GM23338 (cell line): ENCODE measurements around the gene TRIM58. TPM values are rescaled to one million over a fixed set of nuclear protein-coding genes. Genes with fewer than 3 reads are reported as not detected.

Source experiments
- ATAC-seq: fragments of 200-7000 bp; cut with Tn5 transposase; 3 replicates; pipeline ENCODE4 v1.9.1; 2020
- DNase-seq: peaks from one replicate; pipeline ENCODE4 v3.0.0-alpha.2; 2015; ENCODE audit warnings: low spot score
- H2AFZ ChIP-seq: fragments of 200-600 bp; sonication (generic); 2 replicates; pipeline ENCODE4 v1.8.0; 2016; ENCODE audit warnings: antibody characterized with exemption, mild to moderate bottlenecking, moderate library complexity
- H3F3A ChIP-seq: fragments of 200-600 bp; sonication (generic); replicated peaks from 2 replicates; pipeline ENCODE4 v1.8.0; 2017; ENCODE audit warnings: antibody characterized with exemption, mixed run types, low read depth
- H3K27ac ChIP-seq: fragments of 200-600 bp; sonication (generic); 2 replicates; pipeline ENCODE4 v1.6.1; 2016; ENCODE audit warnings: low read depth
- H3K27me3 ChIP-seq: fragments of 200-600 bp; sonication (generic); 2 replicates; pipeline ENCODE4 v1.8.0; 2016; ENCODE audit warnings: mild to moderate bottlenecking, mixed run types, moderate library complexity; ENCODE audit not compliant: insufficient read depth
- H3K36me3 ChIP-seq: fragments of 200-600 bp; sonication (generic); 2 replicates; pipeline ENCODE4 v1.8.0; 2016; ENCODE audit warnings: mild to moderate bottlenecking; ENCODE audit not compliant: insufficient read depth
- H3K4me1 ChIP-seq: fragments of 200-600 bp; sonication (generic); 2 replicates; pipeline ENCODE4 v1.8.0; 2016; ENCODE audit warnings: mild to moderate bottlenecking, moderate library complexity; ENCODE audit not compliant: insufficient read depth
- H3K4me2 ChIP-seq: fragments of 200-600 bp; sonication (generic); 2 replicates; pipeline ENCODE4 v1.7.1; 2017; ENCODE audit warnings: mixed run types
- H3K4me3 ChIP-seq: fragments of 200-600 bp; sonication (generic); 2 replicates; pipeline ENCODE4 v1.6.1; 2016; ENCODE audit warnings: mixed run types
- H3K79me2 ChIP-seq: fragments of 200-600 bp; sonication (generic); replicated peaks from 2 replicates; pipeline ENCODE4 v1.8.0; 2017; ENCODE audit warnings: mild to moderate bottlenecking; ENCODE audit not compliant: insufficient read depth
- H3K9me2 ChIP-seq: fragments of 200-600 bp; sonication (generic); 2 replicates; pipeline ENCODE4 v1.8.0; 2017; ENCODE audit not compliant: insufficient read depth
- H4K20me1 ChIP-seq: fragments of 200-600 bp; sonication (generic); replicated peaks from 2 replicates; pipeline ENCODE4 v1.8.0; 2017; ENCODE audit warnings: mild to moderate bottlenecking; ENCODE audit not compliant: insufficient read depth
- H3K27ac Mint-ChIP-seq: 2 replicates; pipeline ENCODE4 v1.8.0; 2020; ENCODE audit warnings: inconsistent platforms, mild to moderate bottlenecking, moderate library complexity, mixed read lengths
- H3K27me3 Mint-ChIP-seq: 3 replicates; pipeline ENCODE4 v1.8.0; 2022; ENCODE audit warnings: low read depth, mild to moderate bottlenecking, moderate library complexity, mixed read lengths, inconsistent platforms; ENCODE audit not compliant: insufficient read depth, poor library complexity
- H3K36me3 Mint-ChIP-seq: 3 replicates; pipeline ENCODE4 v1.8.0; 2021; ENCODE audit warnings: low read depth, mild to moderate bottlenecking, inconsistent platforms, moderate library complexity, mixed read lengths
- H3K4me1 Mint-ChIP-seq: 3 replicates; pipeline ENCODE4 v1.8.0; 2020; ENCODE audit warnings: mild to moderate bottlenecking, inconsistent platforms, mixed read lengths
- H3K4me3 Mint-ChIP-seq: 3 replicates; pipeline ENCODE4 v1.8.0; 2021; ENCODE audit warnings: moderate library complexity, mild to moderate bottlenecking, inconsistent platforms, mixed read lengths
- H3K9me3 Mint-ChIP-seq: 3 replicates; pipeline ENCODE4 v1.8.0; 2020; ENCODE audit warnings: moderate library complexity, mild to moderate bottlenecking, inconsistent platforms, mixed read lengths
- CREB1 ChIP-seq: fragments of 250-450 bp; sonication (Bioruptor Pico); IDR thresholded peaks from 2 replicates; pipeline ENCODE4 v1.5.0; 2020; ENCODE audit warnings: low read depth, mild to moderate bottlenecking, moderate library complexity
- CTCF ChIP-seq, 2 experiments: fragments of 200-600 bp in 1 of 2; sonication (generic) in 1 of 2; conservative IDR thresholded peaks; 2 replicates each; pipeline versions ENCODE4 v1.5.1 to v1.6.1; 2016 to 2017; ENCODE audit warnings: antibody characterized with exemption in 2 of 2, low read depth in 2 of 2, mild to moderate bottlenecking in 2 of 2, moderate library complexity in 1 of 2
- ETS1 ChIP-seq: IDR thresholded peaks from 2 replicates; pipeline ENCODE4 v1.6.1; 2016; ENCODE audit warnings: antibody characterized with exemption
- EZH2 ChIP-seq: fragments of 200-600 bp; sonication (generic); IDR thresholded peaks from one replicate; pipeline ENCODE4 v1.8.0; 2017; ENCODE audit warnings: antibody characterized with exemption, mild to moderate bottlenecking, low read depth; ENCODE audit not compliant: unreplicated experiment
- EZH2phosphoT487 ChIP-seq: fragments of 200-600 bp; sonication (generic); IDR thresholded peaks from one replicate; pipeline ENCODE4 v1.8.1; 2018; ENCODE audit warnings: antibody characterized with exemption; ENCODE audit not compliant: unreplicated experiment
- NANOG ChIP-seq: IDR thresholded peaks from 2 replicates; pipeline ENCODE4 v1.6.1; 2016; ENCODE audit warnings: antibody characterized with exemption, borderline replicate concordance
- POLR2AphosphoS5 ChIP-seq: IDR thresholded peaks from 2 replicates; pipeline ENCODE4 v1.6.1; 2016; ENCODE audit warnings: antibody characterized with exemption, low read depth
- REST ChIP-seq: IDR thresholded peaks from one replicate; pipeline ENCODE4 v1.6.1; 2018; ENCODE audit warnings: antibody characterized with exemption; ENCODE audit not compliant: unreplicated experiment
- ZNF114 ChIP-seq: fragments of 250-450 bp; sonication (Bioruptor Pico); IDR thresholded peaks from 2 replicates; pipeline ENCODE4 v1.5.0; 2020; ENCODE audit warnings: mild to moderate bottlenecking, moderate library complexity
- ZNF331 ChIP-seq: fragments of 250-450 bp; sonication (Bioruptor Pico); IDR thresholded peaks from 2 replicates; pipeline ENCODE4 v1.5.0; 2020; ENCODE audit warnings: low read depth, mild to moderate bottlenecking, moderate library complexity
- polyA plus RNA-seq: library from polyadenylated mRNA; unstranded; fragments of >200 nt; fragmentation: Nextera tagmentation; extraction: Ambion mirVana; gene quantifications from 2 replicates; pipeline ENCODE4 v1.2.1, GENCODE V29; 2016
- total RNA-seq: library from RNA; depleted of rRNA; stranded (reverse); fragments of >200 nt; shearing (Covaris generic); gene quantifications from 2 replicates; pipeline ENCODE4 v1.2.3, GENCODE V29; 2014

Gene TRIM58
- total and polyA plus RNA-seq, 2 experiments from 2014 or later, result 2.4 to 3.4 TPM

GRCh38 chr1:247905181-247905580 lies 48.2 kb downstream of the TRIM58 start (continued):
- TF ChIP-seq ETS1, result no peak
- no peak for TF ChIP-seq REST
- TF ChIP-seq EZH2, result no peak

GRCh38 chr1:247905910-247906503 lies 49.0 kb downstream of the TRIM58 start:
- no peak for DNase-seq
- peaks cover 90% of the 10 kb centered on the region for H3K9me3 Mint-ChIP-seq
- no peak overlapping the region for H3K4me3 Mint-ChIP-seq
- Histone ChIP-seq H2AFZ (no peak overlapping the region), H3K79me2 (no peaks in the 10 kb centered on the region), H3K9me2 (no peaks in the 10 kb centered on the region), H3K36me3 (no peaks in the 10 kb centered on the region), H3K4me3 (no peak overlapping the region), H3K4me2 (no peak overlapping the region), H3K4me1 (peaks cover 20% of the 10 kb centered on the region), H3F3A (0 out of 2 replicates have a peak, but pooled peaks cover 3% of the 10 kb centered on the region), H4K20me1 (no peaks in the 10 kb centered on the region), H3K27me3 (no peaks in the 10 kb centered on the region), H3K27ac (peak overlapping the region; percentile 68)
- ATAC-seq, result no peak
- no peak overlapping the region for H3K27ac Mint-ChIP-seq
- peaks cover 3% of the 10 kb centered on the region for H3K27me3 Mint-ChIP-seq
- peaks cover 14% of the 10 kb centered on the region for H3K4me1 Mint-ChIP-seq
- H3K36me3 Mint-ChIP-seq, result peaks cover 51% of the 10 kb centered on the region
- TF ChIP-seq EZH2, result no peak
- no peak for TF ChIP-seq CTCF (conservative IDR thresholded peaks at IDR 0.05; ENCODE audit: low read depth in 2 of 2)
- no peak for TF ChIP-seq EZH2phosphoT487
- TF ChIP-seq NANOG, result no peak
- TF ChIP-seq POLR2AphosphoS5, result no peak
- no peak for TF ChIP-seq CREB1
- no peak for TF ChIP-seq REST
- no peak for TF ChIP-seq ZNF114 (CRISPR knock-in tag)
- no peak for TF ChIP-seq ZNF331 (CRISPR knock-in tag)
- TF ChIP-seq ETS1, result no peak
